Loucy (cell line): ENCODE data around the gene MRPL52.

ENCODE experiments used
- H2AFZ ChIP-seq: fragments of 200-600 bp; sonication (generic); 2 replicates; pipeline ENCODE4 v1.6.0; 2016; ENCODE audit warnings: antibody characterized with exemption, mild to moderate bottlenecking, low read length, moderate library complexity
- H3F3A ChIP-seq: fragments of 200-600 bp; 2 replicates; pipeline ENCODE4 v1.6.0; 2016; ENCODE audit warnings: antibody characterized with exemption, low read depth, mild to moderate bottlenecking
- H3K27me3 ChIP-seq: fragments of 200-600 bp; sonication (generic); 2 replicates; pipeline ENCODE4 v1.6.1; 2014; ENCODE audit warnings: low read length, mild to moderate bottlenecking; ENCODE audit not compliant: insufficient read depth, poor library complexity, severe bottlenecking
- H3K36me3 ChIP-seq: fragments of 200-600 bp; sonication (generic); 2 replicates; pipeline ENCODE4 v1.6.1; 2016; ENCODE audit warnings: low read length; ENCODE audit not compliant: insufficient read depth
- H3K4me1 ChIP-seq: fragments of 200-600 bp; sonication (generic); 2 replicates; pipeline ENCODE4 v1.5.1; 2014; ENCODE audit warnings: low read length, mild to moderate bottlenecking; ENCODE audit not compliant: insufficient read depth, poor library complexity, severe bottlenecking
- H3K4me2 ChIP-seq: fragments of 200-600 bp; sonication (generic); 2 replicates; pipeline ENCODE4 v1.6.0; 2014; ENCODE audit warnings: antibody characterized with exemption, low read length, low read depth, mild to moderate bottlenecking; ENCODE audit not compliant: poor library complexity, severe bottlenecking
- H3K4me3 ChIP-seq: fragments of 200-600 bp; sonication (generic); 2 replicates; pipeline ENCODE4 v1.5.1; 2014; ENCODE audit warnings: low read length, mild to moderate bottlenecking, mixed read lengths; ENCODE audit not compliant: poor library complexity, severe bottlenecking
- H3K79me2 ChIP-seq: fragments of 200-600 bp; sonication (generic); 2 replicates; pipeline ENCODE4 v1.6.1; 2014; ENCODE audit warnings: low read length; ENCODE audit not compliant: insufficient read depth
- H3K9ac ChIP-seq: fragments of 200-600 bp; sonication (generic); 2 replicates; pipeline ENCODE4 v1.6.0; 2014; ENCODE audit warnings: mild to moderate bottlenecking, low read depth, low read length, moderate library complexity; ENCODE audit not compliant: poor library complexity, severe bottlenecking
- H3K9me2 ChIP-seq: fragments of 200-600 bp; sonication (generic); replicated peaks from 2 replicates; pipeline ENCODE4 v1.6.1; 2016; ENCODE audit warnings: low read depth, low read length, mixed read lengths
- H3K9me3 ChIP-seq: fragments of 200-600 bp; sonication (generic); 2 replicates; pipeline ENCODE4 v1.6.1; 2014; ENCODE audit warnings: mild to moderate bottlenecking, antibody characterized with exemption, low read length, low read depth; ENCODE audit not compliant: insufficient read depth
- H4K20me1 ChIP-seq: fragments of 200-600 bp; sonication (generic); 2 replicates; pipeline ENCODE4 v1.6.0; 2014; ENCODE audit warnings: antibody characterized with exemption, low read length, mild to moderate bottlenecking; ENCODE audit not compliant: insufficient read depth, poor library complexity, severe bottlenecking
- CTCF ChIP-seq: fragments of 200-600 bp; sonication (generic); conservative IDR thresholded peaks from 2 replicates; pipeline ENCODE4 v1.5.1; 2014; ENCODE audit warnings: mild to moderate bottlenecking, antibody characterized with exemption, low read length
- EZH2phosphoT487 ChIP-seq: fragments of 200-600 bp; IDR thresholded peaks from 2 replicates; pipeline ENCODE4 v1.6.1; 2018; ENCODE audit warnings: antibody characterized with exemption, mild to moderate bottlenecking, moderate library complexity, borderline replicate concordance

The MRPL52 gene

GRCh38 chr14:22821193-22822015 is 8.3 kb upstream of the MRPL52 start:
- no peak overlapping the region for H3K4me2 ChIP-seq
- H3F3A ChIP-seq = no peaks in the 10 kb centered on the region
- no peaks in the 10 kb centered on the region for H4K20me1 ChIP-seq
- H3K79me2 ChIP-seq = no peaks in the 10 kb centered on the region
- TF ChIP-seq EZH2phosphoT487 (no peak), CTCF (no peak)
- H3K4me1 ChIP-seq = peaks cover 18% of the 10 kb centered on the region
- H3K9me3 ChIP-seq = no peaks in the 10 kb centered on the region
- no peaks in the 10 kb centered on the region for H3K36me3 ChIP-seq
- H3K4me3 ChIP-seq = no peak overlapping the region
- no peak overlapping the region for H3K9ac ChIP-seq
- H2AFZ ChIP-seq = no peak overlapping the region
- no peaks in the 10 kb centered on the region for H3K9me2 ChIP-seq
- H3K27me3 ChIP-seq = no peaks in the 10 kb centered on the region

- H2AFZ ChIP-seq = peak overlapping the region; percentile 56; the same call in 1 of the 2 replicates
- no peak overlapping the region for H3K9ac ChIP-seq
Observed at GRCh38 chr14:22822016-22822570, 7.6 kb upstream of the MRPL52 start.

GRCh38 chr14:22822571-22823098 is 7.1 kb upstream of the MRPL52 start:
- no peaks in the 10 kb centered on the region for H4K20me1 ChIP-seq
- peak overlapping the region; percentile 56; the same call in 1 of the 2 replicates for H2AFZ ChIP-seq
- H3K9me3 ChIP-seq = no peaks in the 10 kb centered on the region
- H3F3A ChIP-seq = no peaks in the 10 kb centered on the region
- peak; percentile 87 for TF ChIP-seq CTCF
- TF ChIP-seq EZH2phosphoT487 = no peak
- H3K9me2 ChIP-seq = no peaks in the 10 kb centered on the region
- H3K4me2 ChIP-seq = peak overlapping the region; percentile 55
- no peaks in the 10 kb centered on the region for H3K27me3 ChIP-seq
- no peaks in the 10 kb centered on the region for H3K36me3 ChIP-seq
- peak overlapping the region; percentile 29 for H3K4me3 ChIP-seq
- no peaks in the 10 kb centered on the region for H3K79me2 ChIP-seq
- H3K4me1 ChIP-seq = peaks cover 18% of the 10 kb centered on the region
- no peak overlapping the region for H3K9ac ChIP-seq

More at GRCh38 chr14:22822016-22822570, 7.6 kb upstream of the MRPL52 start:
- no peaks in the 10 kb centered on the region for H3K36me3 ChIP-seq
- H3K27me3 ChIP-seq = no peaks in the 10 kb centered on the region
- H4K20me1 ChIP-seq = no peaks in the 10 kb centered on the region
- no peaks in the 10 kb centered on the region for H3F3A ChIP-seq
- peak overlapping the region; percentile 55 for H3K4me2 ChIP-seq
- no peak overlapping the region for H3K4me3 ChIP-seq
- H3K4me1 ChIP-seq = peaks cover 18% of the 10 kb centered on the region
- no peaks in the 10 kb centered on the region for H3K9me3 ChIP-seq
- no peaks in the 10 kb centered on the region for H3K79me2 ChIP-seq
- no peaks in the 10 kb centered on the region for H3K9me2 ChIP-seq
- TF ChIP-seq EZH2phosphoT487 = no peak
- no peak for TF ChIP-seq CTCF
